SH-SY5Y (cell line): ENCODE measurements around the gene UBALD1.

Experiments used
- GATA2 ChIP-seq: IDR thresholded peaks from 2 replicates; pipeline ENCODE4 v1.6.1; 2011; ENCODE audit warnings: mild to moderate bottlenecking, low read depth, low read length
- GATA3 ChIP-seq: IDR thresholded peaks from 2 replicates; pipeline ENCODE4 v1.6.1; 2011; ENCODE audit warnings: low read depth, mild to moderate bottlenecking, low read length, moderate library complexity

GRCh38 chr16:4624015-4624826 is 9.5 kb upstream of the UBALD1 start, which contains the start of gene MGRN1:
- TF ChIP-seq GATA3 (no peak), GATA2 (no peak)
